HCT116 (cell line): ENCODE results near the gene STIM1.

Experiments used
- ATF3 ChIP-seq: IDR thresholded peaks from 2 replicates; pipeline ENCODE4 v1.6.1; 2012
- CEBPB ChIP-seq: IDR thresholded peaks from 2 replicates; pipeline ENCODE4 v1.6.1; 2012; ENCODE audit warnings: low read depth
- CTCF ChIP-seq, 3 experiments: fragments of 200-600 bp in 1 of 3; sonication (generic) in 1 of 3; IDR thresholded peaks in 2 of 3; conservative IDR thresholded peaks in 1 of 3; 2 replicates each; pipeline ENCODE4 v1.5.1; 2012 to 2017; ENCODE audit warnings: low read depth in 2 of 3, low read length in 2 of 3, antibody characterized with exemption in 1 of 3, borderline replicate concordance in 1 of 3, control low read depth in 1 of 3, mild to moderate bottlenecking in 1 of 3, mixed read lengths in 1 of 3, mixed run types in 1 of 3, moderate library complexity in 1 of 3; ENCODE audit not compliant: insufficient read depth in 1 of 3
- EZH2 ChIP-seq: fragments of 200-600 bp; sonication (generic); IDR thresholded peaks from 2 replicates; pipeline ENCODE4 v1.6.1; 2017; ENCODE audit warnings: antibody characterized with exemption, mixed run types
- EZH2phosphoT487 ChIP-seq: fragments of 200-600 bp; IDR thresholded peaks from 2 replicates; pipeline ENCODE4 v1.6.1; 2018; ENCODE audit warnings: antibody characterized with exemption, borderline replicate concordance
- FOSL1 ChIP-seq: IDR thresholded peaks from 2 replicates; pipeline ENCODE4 v1.6.1; 2012; ENCODE audit warnings: low read depth
- MAX ChIP-seq: IDR thresholded peaks from 2 replicates; pipeline ENCODE4 v1.6.1; 2012
- POLR2A ChIP-seq: IDR thresholded peaks from 2 replicates; pipeline ENCODE4 v1.7.0; 2011; ENCODE audit warnings: borderline replicate concordance; ENCODE audit not compliant: insufficient read depth, insufficient read length; ENCODE audit errors: extremely low read depth
- POLR2AphosphoS5 ChIP-seq: IDR thresholded peaks from 2 replicates; pipeline ENCODE4 v1.6.1; 2011; ENCODE audit warnings: mild to moderate bottlenecking, low read depth, low read length, moderate library complexity
- ZBTB33 ChIP-seq: IDR thresholded peaks from 2 replicates; pipeline ENCODE4 v1.6.1; 2011; ENCODE audit warnings: mild to moderate bottlenecking, low read length, moderate library complexity; ENCODE audit not compliant: insufficient replicate concordance; ENCODE audit errors: extremely low read depth

GRCh38 chr11:3845246-3845645 lies 10.2 kb upstream of the STIM1 start:
- TF ChIP-seq CEBPB (no peak), CTCF (IDR thresholded peaks at IDR 0.05 in 2 of 3, conservative IDR thresholded peaks at IDR 0.05 in 1 of 3; ENCODE audit: borderline replicate concordance in 1 of 3, insufficient read depth in 1 of 3, low read depth in 2 of 3, low read length in 2 of 3) (no peak), EZH2 (no peak), POLR2A (no peak), EZH2phosphoT487 (no peak), POLR2AphosphoS5 (no peak), MAX (no peak), ATF3 (no peak), ZBTB33 (no peak), FOSL1 (no peak)
